ENCODE measurements around the gene SESN2. TPM values are rescaled to one million over a fixed set of nuclear protein-coding genes. Genes with fewer than 3 reads are reported as not detected.

SESN2 gene
- total RNA-seq, 1 donor from 2014 or later: 20.6 TPM

GRCh38 chr1:28273216-28273860 lies 14.0 kb downstream of the SESN2 start:
- no peaks in the 10 kb centered on the region for H3K4me1 Mint-ChIP-seq
- no peak for DNase-seq (ENCODE audit: low read depth, low spot score)
- no peak overlapping the region for H3K4me3 Mint-ChIP-seq
- no peak overlapping the region for H3K27ac Mint-ChIP-seq (ENCODE audit: unreplicated experiment)
- H3K27me3 Mint-ChIP-seq (ENCODE audit: low read depth): no peaks in the 10 kb centered on the region
- TF ChIP-seq CTCF (conservative IDR thresholded peaks at IDR 0.05): no peak
- no peaks in the 10 kb centered on the region for H3K36me3 Mint-ChIP-seq (ENCODE audit: low read depth)
- H3K9me3 Mint-ChIP-seq: no peaks in the 10 kb centered on the region

GRCh38 chr1:28278763-28279162 lies 19.4 kb downstream of the SESN2 start:
- Mint-ChIP-seq H3K36me3 (ENCODE audit: low read depth) (no peaks in the 10 kb centered on the region), H3K9me3 (no peaks in the 10 kb centered on the region), H3K4me1 (no peaks in the 10 kb centered on the region), H3K27ac (ENCODE audit: unreplicated experiment) (peak overlapping the region; percentile 61), H3K4me3 (no peak overlapping the region), H3K27me3 (ENCODE audit: low read depth) (no peaks in the 10 kb centered on the region)
- TF ChIP-seq CTCF (conservative IDR thresholded peaks at IDR 0.05): no peak
- DNase-seq (ENCODE audit: low read depth, low spot score): no peak

- H3K4me3 Mint-ChIP-seq: no peak overlapping the region
- TF ChIP-seq CTCF (conservative IDR thresholded peaks at IDR 0.05): no peak
- no peaks in the 10 kb centered on the region for H3K27me3 Mint-ChIP-seq (ENCODE audit: low read depth)
- no peak for DNase-seq (ENCODE audit: low read depth, low spot score)
- no peaks in the 10 kb centered on the region for H3K36me3 Mint-ChIP-seq (ENCODE audit: low read depth)
- H3K27ac Mint-ChIP-seq (ENCODE audit: unreplicated experiment): no peak overlapping the region
- H3K9me3 Mint-ChIP-seq: no peaks in the 10 kb centered on the region
- no peaks in the 10 kb centered on the region for H3K4me1 Mint-ChIP-seq
These were observed 20.4 kb downstream of the SESN2 start for GRCh38 chr1:28279721-28280120.

GRCh38 chr1:28280501-28280900 lies 21.2 kb downstream of the SESN2 start:
- H3K36me3 Mint-ChIP-seq (ENCODE audit: low read depth): no peaks in the 10 kb centered on the region
- DNase-seq (ENCODE audit: low read depth, low spot score): no peak
- H3K27ac Mint-ChIP-seq (ENCODE audit: unreplicated experiment): no peak overlapping the region
- H3K27me3 Mint-ChIP-seq (ENCODE audit: low read depth): no peaks in the 10 kb centered on the region
- no peak for TF ChIP-seq CTCF (conservative IDR thresholded peaks at IDR 0.05)
- H3K9me3 Mint-ChIP-seq: no peaks in the 10 kb centered on the region
- no peaks in the 10 kb centered on the region for H3K4me1 Mint-ChIP-seq
- no peak overlapping the region for H3K4me3 Mint-ChIP-seq

- H3K27ac Mint-ChIP-seq (ENCODE audit: unreplicated experiment): no peak overlapping the region
- no peak overlapping the region for H3K4me3 Mint-ChIP-seq
- no peaks in the 10 kb centered on the region for H3K27me3 Mint-ChIP-seq (ENCODE audit: low read depth)
- no peaks in the 10 kb centered on the region for H3K9me3 Mint-ChIP-seq
- DNase-seq (ENCODE audit: low read depth, low spot score): no peak
- no peak for TF ChIP-seq CTCF (conservative IDR thresholded peaks at IDR 0.05)
- no peaks in the 10 kb centered on the region for H3K4me1 Mint-ChIP-seq
- H3K36me3 Mint-ChIP-seq (ENCODE audit: low read depth): no peaks in the 10 kb centered on the region
These were observed 21.7 kb downstream of the SESN2 start for GRCh38 chr1:28280977-28281381.

Data from neural crest cell (in vitro differentiated cells).